IPS-18c (cell line): Measurements from ENCODE around the gene SCFD2.
"Not testable (repeated sequence)": the region's sequence is repeated elsewhere in the genome, so short reads cannot be mapped to it uniquely, and the experiment has no call there.

ENCODE experiments used
- H3K4me3 ChIP-seq: 2 replicates; pipeline ENCODE4 v1.7.0; 2013; ENCODE audit warnings: low read depth, mild to moderate bottlenecking, low read length, moderate library complexity; ENCODE audit not compliant: insufficient read depth
- H3K9me3 ChIP-seq: one replicate; pipeline ENCODE4 v1.6.1; 2013; ENCODE audit warnings: mild to moderate bottlenecking, low read length, moderate library complexity; ENCODE audit not compliant: control insufficient read depth, insufficient read depth

Gene SCFD2

GRCh38 chr4:53061091-53061850 lies 304.6 kb downstream of the SCFD2 start:
- Histone ChIP-seq H3K4me3 (no peak overlapping the region), H3K9me3 (no peaks in the 10 kb centered on the region)

- H3K4me3 ChIP-seq = no peak overlapping the region
- no peaks in the 10 kb centered on the region for H3K9me3 ChIP-seq
These were observed 305.6 kb downstream of the SCFD2 start for GRCh38 chr4:53060278-53060677.

- H3K9me3 ChIP-seq = no peaks in the 10 kb centered on the region
These were observed 306.0 kb downstream of the SCFD2 start for GRCh38 chr4:53059871-53060270.

GRCh38 chr4:53059256-53059655 lies 306.6 kb downstream of the SCFD2 start:
- Histone ChIP-seq H3K9me3 (no peaks in the 10 kb centered on the region), H3K4me3 (no peak overlapping the region)

More at GRCh38 chr4:53059871-53060270, 306.0 kb downstream of the SCFD2 start:
- H3K4me3 ChIP-seq = no peak overlapping the region

GRCh38 chr4:53057679-53058078 lies 308.2 kb downstream of the SCFD2 start:
- no peak overlapping the region for H3K4me3 ChIP-seq
- no peaks in the 10 kb centered on the region for H3K9me3 ChIP-seq

- H3K4me3 ChIP-seq, H3K9me3 ChIP-seq: not testable (repeated sequence)
These were observed 308.8 kb downstream of the SCFD2 start for GRCh38 chr4:53057108-53057507.

- no peaks in the 10 kb centered on the region for H3K9me3 ChIP-seq
These were observed 310.0 kb downstream of the SCFD2 start for GRCh38 chr4:53055716-53056403.

GRCh38 chr4:53055274-53055673 lies 310.6 kb downstream of the SCFD2 start:
- Histone ChIP-seq H3K9me3 (no peaks in the 10 kb centered on the region), H3K4me3 (no peak overlapping the region)

More at GRCh38 chr4:53055716-53056403, 310.0 kb downstream of the SCFD2 start:
- no peak overlapping the region for H3K4me3 ChIP-seq

- Histone ChIP-seq H3K4me3 (no peak overlapping the region), H3K9me3 (no peaks in the 10 kb centered on the region)
These were observed 315.5 kb downstream of the SCFD2 start for GRCh38 chr4:53050361-53050774.

GRCh38 chr4:53049528-53049927 lies 316.3 kb downstream of the SCFD2 start:
- Histone ChIP-seq H3K9me3 (no peaks in the 10 kb centered on the region), H3K4me3 (no peak overlapping the region)

GRCh38 chr4:53044651-53044960 lies 321.3 kb downstream of the SCFD2 start:
- Histone ChIP-seq H3K4me3 (no peak overlapping the region), H3K9me3 (no peaks in the 10 kb centered on the region)

GRCh38 chr4:53043891-53044650 lies 321.8 kb downstream of the SCFD2 start:
- H3K4me3 ChIP-seq = no peak overlapping the region
- H3K9me3 ChIP-seq = no peaks in the 10 kb centered on the region

GRCh38 chr4:53043055-53043454 lies 322.8 kb downstream of the SCFD2 start:
- no peak overlapping the region for H3K4me3 ChIP-seq
- H3K9me3 ChIP-seq = no peaks in the 10 kb centered on the region

- Histone ChIP-seq H3K9me3 (no peaks in the 10 kb centered on the region), H3K4me3 (no peak overlapping the region)
These were observed 325.0 kb downstream of the SCFD2 start for GRCh38 chr4:53040851-53041250.

GRCh38 chr4:53040459-53040815 lies 325.4 kb downstream of the SCFD2 start:
- Histone ChIP-seq H3K9me3 (no peaks in the 10 kb centered on the region), H3K4me3 (no peak overlapping the region)

GRCh38 chr4:53039741-53040458 lies 326.0 kb downstream of the SCFD2 start:
- H3K4me3 ChIP-seq = no peak overlapping the region
- H3K9me3 ChIP-seq = no peaks in the 10 kb centered on the region

- Histone ChIP-seq H3K4me3 (no peak overlapping the region), H3K9me3 (peaks cover 2% of the 10 kb centered on the region)
These were observed 328.0 kb downstream of the SCFD2 start for GRCh38 chr4:53037892-53038291.
